BLaER1 (cell line): ENCODE results near the gene PPP1R36.
"Not testable (repeated sequence)": the region's sequence is repeated elsewhere in the genome, so short reads cannot be mapped to it uniquely, and the experiment has no call there.

Source experiments
- H3K27ac ChIP-seq: shearing (Covaris generic); formaldehyde crosslinking; 2 replicates; pipeline ENCODE4 v1.8.1; 2022
- H3K27me3 ChIP-seq: shearing (Covaris generic); formaldehyde crosslinking; 2 replicates; pipeline ENCODE4 v1.8.1; 2022
- H3K36me3 ChIP-seq: shearing (Covaris generic); formaldehyde crosslinking; 2 replicates; pipeline ENCODE4 v1.8.1; 2022
- H3K4me1 ChIP-seq: shearing (Covaris generic); formaldehyde crosslinking; 2 replicates; pipeline ENCODE4 v1.8.1; 2022
- H3K4me2 ChIP-seq: shearing (Covaris generic); formaldehyde crosslinking; 2 replicates; pipeline ENCODE4 v1.8.1; 2022
- H3K4me3 ChIP-seq: shearing (Covaris generic); formaldehyde crosslinking; 2 replicates; pipeline ENCODE4 v1.8.1; 2022
- H3K9ac ChIP-seq: shearing (Covaris generic); formaldehyde crosslinking; 2 replicates; pipeline ENCODE4 v1.8.1; 2022
- H3K9me3 ChIP-seq: shearing (Covaris generic); formaldehyde crosslinking; 2 replicates; pipeline ENCODE4 v1.8.1; 2022
- H4K20me1 ChIP-seq: shearing (Covaris generic); formaldehyde crosslinking; 2 replicates; pipeline ENCODE4 v1.8.1; 2022
- Cebpa-rat ChIP-seq: shearing (Covaris generic); IDR thresholded peaks from 2 replicates; pipeline ENCODE4 v1.8.1; 2022

PPP1R36 gene

DNA sequence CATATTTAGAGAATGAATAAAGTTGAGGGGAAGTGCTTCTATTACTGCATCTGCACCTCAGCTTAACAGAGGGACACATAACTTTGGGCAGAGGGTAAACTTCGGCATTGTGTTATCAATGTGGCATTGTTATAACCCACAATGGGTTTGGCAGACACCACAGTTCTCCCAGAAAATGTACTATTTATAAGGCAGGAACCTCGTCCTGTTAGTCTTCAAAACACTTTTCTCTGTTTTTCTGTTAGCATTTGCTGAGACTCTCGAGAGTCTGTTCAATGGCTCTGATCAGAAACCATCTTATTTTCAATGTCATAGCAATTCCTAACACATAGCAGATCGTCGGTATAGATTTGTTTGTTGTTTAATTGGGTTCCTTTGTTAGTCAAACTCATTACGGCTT lies 13.9 kb downstream of the PPP1R36 start:
- H4K20me1 ChIP-seq, result no peaks in the 10 kb centered on the region

DNA sequence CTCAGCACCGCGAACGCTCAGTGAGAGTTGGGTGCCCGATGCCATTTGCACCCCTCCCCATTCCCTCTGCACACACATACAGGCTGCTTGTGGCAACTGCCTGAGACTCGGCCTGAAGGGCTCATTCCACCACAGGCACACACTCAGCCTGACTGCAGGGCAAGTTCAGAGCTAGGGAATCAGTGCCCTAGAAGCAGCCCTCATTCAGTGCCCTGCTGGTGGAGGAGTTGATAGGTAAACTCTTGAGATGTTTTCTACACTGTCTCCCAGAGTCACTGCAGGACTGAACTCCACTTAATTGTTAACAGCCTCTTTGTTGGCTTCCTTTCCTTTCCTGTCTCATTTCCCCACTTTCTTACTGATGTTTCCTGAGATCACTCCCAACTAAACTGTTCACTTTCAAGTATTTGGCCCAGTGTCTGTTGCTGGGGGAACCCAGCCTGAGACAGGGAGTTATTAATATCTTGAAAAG lies 16.9 kb downstream of the PPP1R36 start:
- Histone ChIP-seq H3K27ac (no peak overlapping the region), H3K4me1 (peaks cover 7% of the 10 kb centered on the region; the same call in 1 of the 2 replicates), H3K9me3 (no peaks in the 10 kb centered on the region), H3K36me3 (no peaks in the 10 kb centered on the region), H3K4me2 (peak overlapping the region; percentile 10), H4K20me1 (no peaks in the 10 kb centered on the region), H3K9ac (no peak overlapping the region), H3K27me3 (no peaks in the 10 kb centered on the region), H3K4me3 (no peak overlapping the region)
- TF ChIP-seq Cebpa-rat, result no peak

More for the DNA sequence above, 13.9 kb downstream of the PPP1R36 start:
- H3K4me2 ChIP-seq, result no peak overlapping the region
- H3K9me3 ChIP-seq, result no peaks in the 10 kb centered on the region
- no peaks in the 10 kb centered on the region for H3K27me3 ChIP-seq
- TF ChIP-seq Cebpa-rat, result no peak
- H3K9ac ChIP-seq, result no peak overlapping the region
- peaks cover 20% of the 10 kb centered on the region for H3K4me1 ChIP-seq
- H3K4me3 ChIP-seq, result no peak overlapping the region
- no peaks in the 10 kb centered on the region for H3K36me3 ChIP-seq
- no peak overlapping the region for H3K27ac ChIP-seq

DNA sequence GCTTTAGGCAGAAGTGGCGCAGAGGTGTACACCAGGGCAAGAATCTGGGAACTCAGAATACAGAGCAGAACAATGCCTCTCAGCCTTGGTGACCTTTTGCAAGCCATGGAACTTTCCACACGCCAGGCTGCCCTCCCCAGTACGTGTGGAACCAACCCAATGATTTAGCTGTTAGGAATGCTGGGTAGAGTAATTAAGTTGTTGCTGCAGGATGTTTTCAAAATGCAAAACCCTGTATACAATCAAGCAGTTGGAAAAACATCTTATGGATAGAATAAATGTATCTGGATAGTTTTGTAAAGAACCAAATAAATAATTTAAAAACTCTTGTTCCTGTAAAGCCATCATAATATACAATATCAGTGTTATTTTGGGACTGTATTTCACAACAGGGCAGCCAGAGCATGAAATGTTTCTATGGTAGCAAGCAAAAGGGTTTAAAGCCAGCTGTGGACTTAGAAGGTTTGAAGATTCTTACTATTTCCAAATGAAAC lies 19.4 kb downstream of the PPP1R36 start:
- Histone ChIP-seq H3K9me3 (no peaks in the 10 kb centered on the region), H3K27me3 (no peaks in the 10 kb centered on the region), H3K4me1 (peaks cover 7% of the 10 kb centered on the region; the same call in 1 of the 2 replicates), H3K4me3 (no peak overlapping the region), H3K9ac (no peak overlapping the region), H3K4me2 (no peak overlapping the region), H3K36me3 (no peaks in the 10 kb centered on the region), H4K20me1 (no peaks in the 10 kb centered on the region), H3K27ac (no peak overlapping the region)
- no peak for TF ChIP-seq Cebpa-rat

DNA sequence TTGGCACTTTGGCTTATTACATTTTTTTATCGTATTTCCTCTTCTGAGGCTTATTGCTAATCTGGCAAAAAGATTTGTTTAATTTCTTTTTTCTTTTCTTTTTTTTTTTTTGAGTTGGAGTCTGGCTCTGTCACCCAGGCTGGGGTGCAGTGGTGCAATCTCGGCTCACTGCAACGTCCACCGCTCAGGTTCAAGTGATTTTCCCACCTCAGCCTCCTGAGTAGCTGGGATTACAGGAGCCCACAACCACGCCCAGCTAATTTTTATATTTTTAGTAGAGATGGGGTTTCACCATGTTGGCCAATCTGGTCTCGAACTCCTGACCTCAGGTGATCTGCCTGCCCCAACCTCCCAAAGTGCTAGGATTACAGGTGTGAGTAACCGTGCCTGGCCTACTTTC lies 19.9 kb downstream of the PPP1R36 start:
- not testable (repeated sequence) for H3K9ac ChIP-seq, H4K20me1 ChIP-seq, H3K27me3 ChIP-seq, H3K4me1 ChIP-seq, H3K4me2 ChIP-seq, H3K4me3 ChIP-seq, H3K9me3 ChIP-seq, H3K27ac ChIP-seq, H3K36me3 ChIP-seq

DNA sequence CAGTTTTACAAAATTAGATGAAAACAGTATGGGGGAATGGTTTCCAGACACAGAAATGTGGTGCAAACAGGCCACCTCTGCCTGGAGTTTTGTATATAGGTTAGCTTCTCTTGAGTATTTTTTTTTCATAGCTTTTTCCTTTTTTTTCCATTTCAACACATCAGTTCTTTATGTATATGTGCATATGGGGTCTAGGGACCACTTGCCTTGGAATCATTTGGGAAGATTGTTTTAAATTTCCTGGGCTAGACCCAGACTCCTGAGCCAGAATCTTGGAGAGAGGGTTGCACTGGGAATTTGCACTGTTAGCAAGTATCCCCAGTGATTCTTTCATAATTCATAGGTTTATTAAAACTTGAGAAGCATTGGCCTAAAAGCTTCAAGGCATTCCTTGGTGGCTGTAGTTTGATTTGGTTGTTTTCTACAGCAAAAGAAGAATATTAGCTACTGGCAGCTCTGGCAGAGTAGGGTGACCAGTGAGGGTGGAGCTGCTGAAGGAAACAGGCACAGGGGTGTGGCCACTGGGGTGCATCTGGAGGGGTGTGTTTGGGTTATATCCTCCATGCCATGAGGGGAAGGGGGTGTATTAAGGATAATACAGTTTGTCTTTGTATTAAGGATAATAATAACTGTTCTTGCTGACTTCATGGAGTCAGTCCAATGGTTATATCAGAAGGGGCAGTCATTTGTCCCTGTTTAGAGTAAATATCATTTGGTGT lies 22.8 kb downstream of the PPP1R36 start:
- H3K4me2 ChIP-seq, result no peak overlapping the region
- H3K9ac ChIP-seq, result no peak overlapping the region
- H3K27ac ChIP-seq, result no peak overlapping the region
- no peak for TF ChIP-seq Cebpa-rat
- no peaks in the 10 kb centered on the region for H3K4me1 ChIP-seq
- no peaks in the 10 kb centered on the region for H3K36me3 ChIP-seq
- no peaks in the 10 kb centered on the region for H4K20me1 ChIP-seq
- no peak overlapping the region for H3K4me3 ChIP-seq
- H3K9me3 ChIP-seq, result no peaks in the 10 kb centered on the region
- no peaks in the 10 kb centered on the region for H3K27me3 ChIP-seq

DNA sequence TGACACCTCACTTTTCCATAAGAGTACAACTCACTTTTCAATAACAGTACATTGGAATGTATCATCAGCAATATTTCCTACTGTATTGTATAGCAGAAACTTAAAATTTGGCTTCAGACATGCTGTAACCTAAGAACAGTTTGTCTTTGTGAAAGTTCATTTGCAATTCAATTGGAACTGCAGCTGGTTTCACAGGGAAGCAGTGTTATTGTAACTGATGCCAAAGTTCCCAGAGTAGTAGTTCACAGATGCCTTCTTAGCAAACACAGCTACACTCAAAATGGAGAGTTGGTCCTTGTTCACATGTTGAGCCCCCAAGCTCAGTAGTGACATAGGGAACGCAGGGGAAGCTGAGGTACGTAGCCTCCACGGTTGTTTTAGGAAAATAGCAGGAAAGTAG lies 23.3 kb downstream of the PPP1R36 start:
- H3K4me3 ChIP-seq, result no peak overlapping the region
- no peak for TF ChIP-seq Cebpa-rat
- H3K36me3 ChIP-seq, result no peaks in the 10 kb centered on the region
- no peak overlapping the region for H3K27ac ChIP-seq
- H3K4me2 ChIP-seq, result no peak overlapping the region
- no peaks in the 10 kb centered on the region for H4K20me1 ChIP-seq
- H3K9ac ChIP-seq, result no peak overlapping the region
- H3K4me1 ChIP-seq, result no peaks in the 10 kb centered on the region
- no peaks in the 10 kb centered on the region for H3K9me3 ChIP-seq
- H3K27me3 ChIP-seq, result no peaks in the 10 kb centered on the region

DNA sequence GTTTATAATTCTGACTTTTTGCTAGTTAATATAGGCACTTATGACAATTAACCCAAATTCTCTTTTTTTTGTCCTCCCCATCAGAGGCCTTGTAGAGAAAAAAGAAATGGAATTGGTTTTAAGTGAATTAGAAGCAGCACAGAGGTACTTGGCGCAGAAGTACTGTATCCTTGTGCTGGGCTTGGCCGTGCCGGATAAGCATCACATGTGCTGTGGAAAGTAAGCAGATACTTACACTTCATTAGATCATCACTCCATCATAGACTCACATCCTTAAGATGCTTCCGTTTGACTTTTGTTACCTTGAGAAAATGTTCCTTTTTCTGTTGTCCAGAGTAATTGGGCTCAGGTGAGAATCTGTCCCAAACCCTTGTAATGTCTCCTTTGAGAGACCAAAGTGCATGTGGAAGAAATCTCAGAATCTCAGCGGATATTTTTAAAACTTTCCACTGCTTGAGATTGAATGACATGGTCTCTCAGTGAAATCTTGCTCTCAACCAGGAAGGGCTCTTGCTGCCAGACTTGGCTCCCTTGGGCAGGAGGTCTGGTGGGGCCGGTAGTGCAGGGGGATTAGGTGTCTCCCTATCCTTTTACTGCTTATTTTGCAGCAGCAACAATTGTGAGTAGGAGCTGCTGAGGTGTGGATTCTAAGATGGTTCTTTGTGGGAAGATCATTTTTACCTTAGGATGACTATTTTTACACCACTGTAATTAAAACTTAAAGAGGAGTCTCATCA lies 24.8 kb downstream of the PPP1R36 start:
- Histone ChIP-seq H3K27ac (no peak overlapping the region), H3K27me3 (no peaks in the 10 kb centered on the region)

DNA sequence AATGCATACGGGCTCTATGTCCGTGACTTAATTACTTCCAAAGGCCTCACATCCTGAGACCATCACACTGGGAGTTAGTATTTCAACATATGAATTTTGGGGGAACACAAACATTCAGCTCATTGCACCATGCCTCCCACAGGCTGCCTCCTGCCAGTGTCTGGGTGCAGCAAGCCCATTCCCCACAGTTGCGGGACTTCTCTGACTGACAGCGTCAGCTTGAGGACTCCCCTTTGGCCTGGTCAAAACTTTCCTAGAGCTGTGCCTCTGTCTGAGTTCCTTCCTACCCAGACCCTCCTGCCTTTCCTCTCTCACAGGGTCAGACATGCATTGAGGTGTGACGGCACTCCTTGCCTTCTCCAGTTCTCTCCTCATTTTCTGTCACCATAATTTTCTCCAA lies 27.4 kb downstream of the PPP1R36 start:
- no peak overlapping the region for H3K4me3 ChIP-seq
- H3K4me2 ChIP-seq, result no peak overlapping the region
- no peaks in the 10 kb centered on the region for H3K36me3 ChIP-seq
- no peaks in the 10 kb centered on the region for H4K20me1 ChIP-seq
- H3K27me3 ChIP-seq, result no peaks in the 10 kb centered on the region
- no peak overlapping the region for H3K27ac ChIP-seq
- TF ChIP-seq Cebpa-rat, result no peak
- no peaks in the 10 kb centered on the region for H3K9me3 ChIP-seq
- H3K4me1 ChIP-seq, result no peaks in the 10 kb centered on the region
- no peak overlapping the region for H3K9ac ChIP-seq

More for the DNA sequence above, 24.8 kb downstream of the PPP1R36 start:
- no peaks in the 10 kb centered on the region for H3K36me3 ChIP-seq
- no peaks in the 10 kb centered on the region for H3K9me3 ChIP-seq
- no peak overlapping the region for H3K9ac ChIP-seq
- no peaks in the 10 kb centered on the region for H3K4me1 ChIP-seq
- no peaks in the 10 kb centered on the region for H4K20me1 ChIP-seq
- no peak for TF ChIP-seq Cebpa-rat
- H3K4me2 ChIP-seq, result no peak overlapping the region
- H3K4me3 ChIP-seq, result no peak overlapping the region

DNA sequence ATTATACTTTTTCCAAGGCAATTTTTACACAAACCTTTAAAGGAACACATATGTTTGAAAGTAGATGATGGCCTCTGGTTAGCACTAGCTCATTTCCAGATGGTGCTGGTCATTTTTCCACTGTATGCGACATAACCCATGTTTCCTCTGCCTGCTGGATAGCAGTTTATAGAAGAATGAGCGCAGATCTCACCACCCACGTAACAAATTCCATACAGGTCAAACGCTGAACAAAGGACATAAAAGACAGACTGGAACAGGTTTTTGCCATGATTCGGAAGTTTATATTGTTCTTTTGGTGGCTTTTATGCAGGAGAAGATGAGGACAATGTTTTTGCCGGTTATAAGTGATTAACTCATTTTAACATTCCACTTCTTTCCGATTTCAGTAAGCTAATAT lies 30.7 kb downstream of the PPP1R36 start:
- H3K9ac ChIP-seq, result no peak overlapping the region
- no peaks in the 10 kb centered on the region for H4K20me1 ChIP-seq
- H3K36me3 ChIP-seq, result no peaks in the 10 kb centered on the region
- H3K9me3 ChIP-seq, result no peaks in the 10 kb centered on the region
- no peak overlapping the region for H3K27ac ChIP-seq
- no peaks in the 10 kb centered on the region for H3K4me1 ChIP-seq
- no peak overlapping the region for H3K4me2 ChIP-seq
- no peak overlapping the region for H3K4me3 ChIP-seq
- no peak for TF ChIP-seq Cebpa-rat
- no peaks in the 10 kb centered on the region for H3K27me3 ChIP-seq

DNA sequence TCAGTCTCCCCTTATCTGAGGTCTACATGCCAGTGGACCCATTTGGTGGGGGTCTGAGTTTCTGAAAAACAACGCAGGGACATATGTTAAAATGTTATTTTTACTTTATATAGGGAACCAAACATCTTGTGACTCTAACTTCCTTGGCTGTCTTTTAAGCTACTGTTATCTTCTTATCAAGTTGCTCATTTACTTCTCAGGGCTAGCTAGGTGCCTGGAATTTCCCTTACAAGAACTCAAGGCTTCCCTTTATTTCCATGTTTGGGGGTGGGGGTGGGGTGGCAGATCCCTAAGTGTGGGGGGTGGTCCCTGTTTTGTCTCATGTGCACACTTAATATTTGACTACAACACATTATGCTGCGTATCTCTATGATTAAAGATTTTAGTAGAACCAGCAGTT lies 31.6 kb downstream of the PPP1R36 start:
- H3K9me3 ChIP-seq, result no peaks in the 10 kb centered on the region
- H3K4me3 ChIP-seq, result no peak overlapping the region
- no peak overlapping the region for H3K27ac ChIP-seq
- no peak overlapping the region for H3K4me2 ChIP-seq
- H4K20me1 ChIP-seq, result no peaks in the 10 kb centered on the region
- H3K9ac ChIP-seq, result no peak overlapping the region
- no peaks in the 10 kb centered on the region for H3K4me1 ChIP-seq
- H3K27me3 ChIP-seq, result no peaks in the 10 kb centered on the region
- no peak for TF ChIP-seq Cebpa-rat
- H3K36me3 ChIP-seq, result no peaks in the 10 kb centered on the region
